ENCODE data around the gene ACSS1. TPM values are rescaled to one million over a fixed set of nuclear protein-coding genes. Genes with fewer than 3 reads are reported as not detected.

ACSS1 gene
- total RNA-seq, 1 experiment from 2014 or later: 47.0 TPM

DNA sequence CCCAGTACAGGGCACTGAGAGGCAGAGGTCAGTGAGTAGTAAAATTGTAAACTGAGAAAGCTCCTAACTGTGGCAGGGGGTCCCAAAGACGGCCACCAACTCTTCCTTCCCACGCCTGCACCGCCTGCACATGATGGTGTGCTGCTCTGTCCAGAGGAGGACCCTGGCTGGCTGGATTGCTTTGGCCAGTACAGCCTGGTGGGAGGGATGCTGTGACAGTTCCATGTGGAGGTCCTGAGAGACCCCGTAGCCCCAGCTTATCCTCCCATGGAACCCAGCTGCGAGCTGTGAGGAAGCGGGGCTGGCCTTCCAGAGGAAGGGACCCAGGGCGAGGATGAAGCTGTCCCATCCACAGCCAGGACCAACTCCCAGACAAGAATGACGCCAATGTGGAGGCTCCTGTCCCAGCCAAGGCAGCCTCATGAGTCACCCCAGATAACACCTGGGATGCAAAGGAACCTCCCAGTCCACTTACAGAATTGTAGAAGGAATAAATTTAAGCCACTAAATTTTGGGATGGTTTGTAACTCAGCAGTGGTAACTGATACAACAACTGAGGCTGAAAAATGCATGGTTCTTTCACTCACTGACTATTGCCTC lies 2.0 kb upstream of the ACSS1 start:
- no peak for DNase-seq (ENCODE audit: low spot score)

DNA sequence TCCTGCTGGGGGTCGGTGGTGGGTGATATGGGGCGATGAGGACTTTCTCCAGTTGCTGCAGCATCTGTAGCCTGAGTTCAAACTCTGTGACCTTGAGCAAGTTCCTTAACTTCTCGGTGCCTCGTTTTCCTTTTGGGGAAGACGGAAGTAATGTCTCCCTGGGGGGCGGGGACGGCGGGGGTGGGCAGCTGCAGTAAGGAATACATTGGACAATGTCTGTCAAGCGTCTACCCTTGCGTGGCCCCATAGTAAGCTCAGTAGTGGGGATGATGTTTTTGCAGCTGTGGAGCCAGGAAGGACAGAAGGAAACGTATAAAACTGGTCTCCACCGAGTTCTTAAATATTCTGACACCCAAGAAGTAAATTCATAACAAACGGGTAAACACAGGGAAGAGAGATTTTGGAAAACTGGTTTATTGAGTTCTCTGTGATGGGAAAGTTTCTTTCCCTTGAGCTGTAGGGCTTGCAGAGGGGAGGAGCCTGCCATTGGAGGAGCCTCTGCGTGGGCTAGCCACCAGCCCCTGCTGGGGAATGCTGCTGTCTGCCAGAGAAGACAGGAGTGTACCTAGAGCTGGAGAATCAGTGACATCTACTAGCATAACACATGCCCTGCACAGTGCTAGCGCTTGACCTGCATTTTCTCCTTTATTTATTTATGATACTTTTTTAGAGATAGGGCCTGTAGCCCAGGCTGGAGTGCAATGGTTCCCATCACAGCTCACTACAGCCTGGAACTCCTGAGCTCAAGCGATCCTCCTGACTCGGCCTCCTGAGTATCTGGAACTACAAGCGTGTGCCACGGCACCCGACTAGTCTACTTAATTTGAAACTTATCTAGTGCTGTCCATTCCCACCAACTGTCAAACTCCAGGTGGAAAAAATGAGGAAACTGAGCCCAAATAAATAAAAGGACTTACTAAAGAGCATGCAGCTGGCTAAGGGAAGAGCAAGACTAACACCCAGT lies 1.2 kb upstream of the ACSS1 start:
- no peak for DNase-seq (ENCODE audit: low spot score)

DNA sequence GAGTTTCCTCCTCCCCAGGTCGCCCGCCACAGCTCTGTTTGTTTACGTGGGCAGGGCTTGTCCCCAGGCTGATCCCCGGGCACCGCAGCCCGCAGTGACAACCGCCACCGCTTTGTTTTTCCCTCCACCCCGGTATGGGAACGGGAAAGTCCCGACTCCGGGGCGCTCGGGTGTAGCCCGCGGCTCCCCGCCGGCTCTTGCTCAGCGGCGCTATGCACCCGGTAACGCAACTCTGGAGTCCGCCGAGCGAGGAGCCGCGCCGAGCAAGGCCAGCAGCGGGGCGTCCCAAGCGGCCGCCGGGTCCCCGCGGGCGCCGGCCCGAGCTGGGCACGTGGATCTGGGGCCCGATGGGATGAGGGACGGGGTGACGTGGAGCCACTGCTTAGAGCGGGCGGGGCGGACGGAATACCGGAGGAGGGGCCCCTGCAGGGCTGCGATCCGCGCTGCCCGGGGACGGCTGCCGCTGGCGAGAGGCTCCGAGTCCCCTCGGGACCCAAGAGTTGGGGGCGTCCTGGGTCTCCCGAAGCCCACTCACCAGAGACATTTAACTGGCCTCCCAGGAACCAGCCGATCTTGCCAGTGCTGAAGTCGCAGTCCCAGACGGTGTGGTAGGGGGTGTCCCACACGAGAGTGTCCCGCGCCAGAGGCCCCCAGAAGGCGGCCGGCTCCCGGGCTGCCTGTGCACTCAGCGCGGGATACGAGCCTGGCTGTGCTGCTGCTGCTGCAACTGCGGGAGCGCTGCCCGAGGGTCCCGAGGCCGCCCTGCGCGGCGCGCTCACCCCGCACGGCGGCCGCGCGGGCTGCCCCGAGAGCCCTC lies 497 bp downstream of the ACSS1 start:
- peak; percentile 77 for DNase-seq (ENCODE audit: low spot score)

DNA sequence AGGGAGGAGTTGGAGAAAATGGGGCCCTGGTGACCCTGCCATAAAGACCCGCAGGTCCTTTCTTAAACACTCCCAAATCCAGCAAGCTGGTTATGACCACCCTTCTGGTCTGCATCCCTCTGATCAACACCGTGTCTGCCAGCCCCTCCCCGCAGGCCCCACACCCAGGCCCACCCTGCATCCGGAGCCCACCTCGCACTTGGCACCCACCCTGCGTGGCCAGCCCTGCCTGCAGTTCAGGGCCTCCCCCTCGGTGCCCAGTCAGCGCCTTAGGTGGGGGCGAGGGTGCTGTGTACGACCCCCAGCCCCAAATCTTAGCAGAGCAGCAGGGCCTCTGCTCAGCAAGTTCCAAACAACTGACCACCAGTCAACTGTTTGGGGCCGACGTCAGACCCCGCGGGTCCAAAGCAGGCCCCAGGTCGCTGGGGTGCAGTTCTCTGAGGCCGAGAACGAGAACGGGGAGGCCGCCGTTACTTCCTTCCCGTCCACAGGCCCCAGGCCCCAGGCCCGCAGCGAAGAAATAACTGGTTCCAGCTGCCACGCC lies 1.2 kb downstream of the ACSS1 start:
- no peak for DNase-seq (ENCODE audit: low spot score)

DNA sequence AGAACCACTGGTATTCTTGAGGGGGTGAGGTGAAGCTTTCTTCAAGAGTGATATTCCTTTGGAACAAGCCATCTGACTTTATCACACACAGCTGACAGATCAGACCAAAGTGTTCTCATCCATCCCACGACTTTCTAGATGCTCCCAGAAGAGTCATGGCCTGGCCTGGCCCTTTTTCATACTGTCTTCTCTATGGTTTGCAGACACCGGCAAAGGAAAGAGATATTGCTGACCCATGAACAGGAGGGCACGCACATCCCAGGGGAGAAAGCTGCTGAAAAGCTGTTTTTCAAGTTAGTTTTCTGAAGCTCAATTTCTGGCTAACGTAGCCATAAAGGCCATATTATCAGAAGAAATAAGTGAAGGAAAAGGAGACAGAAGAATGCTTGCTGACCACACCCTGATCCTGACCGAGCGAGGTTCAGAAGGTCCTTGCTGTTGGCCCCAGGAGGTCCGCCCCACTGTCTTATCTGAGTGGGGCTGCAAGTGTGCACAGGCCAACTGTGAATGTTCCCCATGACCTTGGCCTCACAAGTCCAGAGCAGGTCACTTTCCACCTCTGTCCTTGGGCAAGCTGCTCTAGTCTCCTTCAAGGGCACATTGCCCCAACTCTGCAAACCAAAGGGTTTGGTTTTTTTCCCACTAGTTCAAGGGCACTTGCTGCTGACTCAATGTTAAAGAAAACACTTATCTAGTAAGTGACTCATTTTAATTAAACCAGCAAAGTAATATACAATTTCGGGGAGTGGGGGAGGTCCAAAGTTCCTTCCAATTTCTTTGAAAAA lies 2.0 kb downstream of the ACSS1 start:
- DNase-seq (ENCODE audit: low spot score): no peak

DNA sequence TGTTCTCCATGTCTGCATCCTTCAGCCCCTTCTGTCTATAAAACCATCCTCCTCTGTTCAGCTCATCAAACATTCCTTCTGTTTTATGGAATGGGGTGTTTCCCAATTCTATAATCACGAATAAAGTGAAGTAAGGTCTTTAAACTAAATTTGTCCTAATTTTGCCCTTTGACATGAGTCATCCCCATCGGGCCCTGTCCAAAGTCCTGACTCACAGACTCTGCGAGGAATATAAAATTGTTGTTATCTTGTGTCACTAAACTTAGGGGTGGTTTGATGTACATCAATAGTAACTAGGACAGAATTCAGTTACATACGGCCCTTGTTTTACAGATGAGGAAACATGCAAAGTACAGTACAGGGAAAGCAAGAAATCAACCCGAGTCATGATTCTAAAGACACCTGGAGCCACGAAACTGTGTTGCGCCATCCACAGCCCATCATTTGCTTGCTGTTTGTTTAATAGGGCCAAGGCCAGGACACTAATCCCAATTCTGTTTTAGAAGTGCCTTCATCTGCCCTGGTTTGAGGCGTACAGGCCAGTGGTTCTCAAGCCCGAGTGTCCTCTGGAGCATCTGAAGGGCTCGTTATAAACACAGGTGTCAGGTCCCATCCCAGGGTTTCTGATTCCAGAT lies 2.8 kb downstream of the ACSS1 start:
- no peak for DNase-seq (ENCODE audit: low spot score)

DNA sequence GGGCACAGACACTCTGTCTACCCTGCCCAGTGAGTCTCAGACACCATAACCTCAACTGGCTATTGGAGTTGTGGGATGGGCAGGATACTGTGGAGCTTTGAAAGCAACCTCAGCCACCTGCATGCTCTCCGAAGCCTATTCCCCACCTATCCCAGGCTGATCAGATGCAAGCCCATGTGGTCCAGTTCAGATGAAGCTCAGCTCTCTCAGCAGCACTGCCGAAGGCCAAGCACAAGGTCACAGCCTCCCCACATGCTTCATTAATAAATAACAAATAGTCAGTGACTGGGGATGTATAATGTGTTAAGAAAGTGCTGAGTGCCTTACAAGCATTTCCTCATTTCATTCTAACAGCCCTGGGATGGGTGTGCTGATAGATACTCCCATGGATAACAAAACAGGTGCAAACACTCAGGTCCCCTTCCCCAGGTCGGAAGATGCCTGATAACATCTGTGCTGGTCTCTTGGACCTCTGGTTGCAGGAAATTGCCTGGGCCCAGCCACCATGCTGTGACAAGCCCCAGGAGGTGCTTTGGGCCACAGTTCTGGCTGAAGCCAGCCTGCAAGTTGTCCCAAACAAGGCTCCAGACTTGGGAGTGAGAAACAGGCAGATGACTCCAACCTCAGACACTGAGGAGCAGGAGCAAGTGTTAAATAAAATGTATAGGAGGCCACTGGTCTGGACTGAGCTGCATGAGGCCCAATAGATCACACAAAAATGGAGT lies 3.7 kb downstream of the ACSS1 start:
- DNase-seq (ENCODE audit: low spot score): no peak

DNA sequence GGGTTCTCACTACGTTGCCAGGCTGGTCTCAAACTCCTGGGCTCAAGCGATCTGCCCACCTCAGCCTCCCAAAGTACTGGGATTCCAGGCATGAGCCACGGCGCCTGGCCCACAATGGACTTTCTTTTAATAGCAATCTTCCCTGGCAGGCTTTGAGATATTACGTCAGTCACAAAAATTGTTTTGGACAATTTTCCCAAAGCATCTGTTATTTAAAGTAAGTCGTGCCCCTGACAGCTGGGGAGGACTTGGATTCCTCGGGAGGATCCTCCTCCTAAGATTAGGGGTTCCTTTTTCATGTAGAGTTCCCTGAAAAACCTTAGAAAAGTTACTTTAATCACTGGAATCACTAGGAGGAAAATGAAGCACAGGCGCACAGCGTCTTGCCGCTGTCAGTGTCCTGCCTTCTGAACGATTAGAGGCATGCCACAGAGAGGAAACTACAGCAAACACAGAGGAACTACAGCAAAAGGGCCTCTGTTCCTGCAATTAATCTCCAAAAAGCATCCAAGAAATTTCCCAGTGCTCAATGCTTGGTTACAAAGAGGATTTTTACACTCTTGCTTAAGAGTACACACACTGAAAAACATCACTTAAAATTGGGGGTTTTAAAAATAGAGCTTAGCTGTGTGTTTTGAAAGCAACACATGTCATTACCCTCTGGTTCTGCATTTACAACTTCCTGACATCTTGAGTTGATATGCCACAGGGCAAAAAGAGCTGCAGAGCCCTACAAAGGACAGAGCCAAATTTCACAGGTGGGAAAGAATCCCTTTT lies 4.5 kb downstream of the ACSS1 start:
- no peak for DNase-seq (ENCODE audit: low spot score)

DNA sequence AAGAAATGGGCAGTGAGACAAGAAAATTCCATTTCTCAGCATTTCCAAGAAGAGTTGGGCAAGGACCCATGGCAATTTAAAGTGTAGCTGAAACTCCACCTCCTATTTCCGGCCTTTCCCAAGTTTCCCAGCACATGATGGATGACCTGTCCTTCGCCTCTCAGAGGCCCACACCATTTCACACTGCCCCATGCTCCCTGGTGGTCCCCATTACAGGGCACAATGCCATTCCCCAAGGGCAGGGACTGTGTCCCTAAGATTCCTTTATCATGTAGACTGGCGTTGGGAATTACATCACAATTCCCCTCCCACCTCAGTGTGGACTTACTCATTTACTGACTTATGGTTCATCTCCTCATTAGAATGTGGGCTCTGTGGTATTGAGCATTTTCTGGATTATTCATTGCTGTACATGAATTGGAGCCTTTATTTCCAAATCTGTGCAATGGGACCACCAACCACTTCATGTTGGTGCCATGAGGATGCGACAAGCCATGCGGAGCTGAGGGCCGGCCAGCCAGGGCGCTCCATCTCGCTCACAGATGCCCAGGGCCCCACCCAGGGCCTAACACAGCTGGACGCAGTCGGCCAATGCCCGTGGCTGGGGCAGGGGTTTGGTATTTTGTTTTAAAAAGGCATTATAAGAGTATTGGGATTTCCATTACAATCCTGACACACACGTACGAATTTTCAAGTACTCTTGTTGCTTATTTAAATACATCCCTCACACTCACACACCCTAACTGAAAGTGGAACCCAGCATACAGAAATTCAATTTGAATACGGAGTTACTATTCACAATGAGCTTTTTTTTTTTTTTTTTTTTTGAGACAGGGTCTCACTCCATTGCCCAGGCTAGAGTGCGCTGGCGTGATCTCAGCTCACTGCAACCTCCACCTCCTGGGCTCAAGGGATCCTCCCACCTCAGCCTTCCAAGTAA lies 5.4 kb downstream of the ACSS1 start:
- DNase-seq (ENCODE audit: low spot score): no peak

DNA sequence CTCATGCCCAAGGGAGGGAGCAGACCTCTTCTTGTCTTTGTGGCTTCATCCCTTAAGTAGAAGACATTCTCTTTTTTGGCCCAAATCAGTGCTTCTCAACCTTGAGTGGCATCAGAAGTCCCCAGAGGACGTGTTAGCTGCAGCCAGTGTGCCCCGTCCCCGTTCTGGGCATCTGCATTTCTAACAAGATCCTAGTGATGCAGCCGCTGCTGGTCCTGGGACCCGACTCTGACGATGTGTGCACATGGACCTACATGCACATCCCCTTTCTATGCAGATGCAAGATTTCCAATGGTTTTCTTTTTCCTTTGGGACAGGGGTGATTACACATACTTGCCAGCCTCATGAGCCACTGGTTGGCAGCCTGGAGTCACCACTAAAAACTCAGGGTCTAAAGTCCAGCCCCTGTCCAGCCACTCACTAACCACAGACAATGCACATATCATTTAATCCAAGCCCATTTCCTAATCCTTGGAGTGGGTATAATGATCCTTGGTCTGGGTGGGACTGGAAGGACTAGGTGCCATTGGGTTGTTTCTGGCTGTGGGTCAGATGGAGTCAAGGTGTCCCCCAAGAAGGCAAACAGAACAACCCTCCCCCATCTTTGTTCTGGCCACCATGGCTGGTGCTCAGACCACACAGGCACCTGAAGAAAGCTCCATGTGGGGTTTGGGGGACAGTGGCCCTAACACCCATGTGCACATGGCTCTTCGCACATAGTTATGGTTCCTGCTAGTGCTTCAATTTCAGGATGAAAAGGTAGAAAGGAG lies 6.4 kb downstream of the ACSS1 start:
- DNase-seq (ENCODE audit: low spot score): no peak

DNA sequence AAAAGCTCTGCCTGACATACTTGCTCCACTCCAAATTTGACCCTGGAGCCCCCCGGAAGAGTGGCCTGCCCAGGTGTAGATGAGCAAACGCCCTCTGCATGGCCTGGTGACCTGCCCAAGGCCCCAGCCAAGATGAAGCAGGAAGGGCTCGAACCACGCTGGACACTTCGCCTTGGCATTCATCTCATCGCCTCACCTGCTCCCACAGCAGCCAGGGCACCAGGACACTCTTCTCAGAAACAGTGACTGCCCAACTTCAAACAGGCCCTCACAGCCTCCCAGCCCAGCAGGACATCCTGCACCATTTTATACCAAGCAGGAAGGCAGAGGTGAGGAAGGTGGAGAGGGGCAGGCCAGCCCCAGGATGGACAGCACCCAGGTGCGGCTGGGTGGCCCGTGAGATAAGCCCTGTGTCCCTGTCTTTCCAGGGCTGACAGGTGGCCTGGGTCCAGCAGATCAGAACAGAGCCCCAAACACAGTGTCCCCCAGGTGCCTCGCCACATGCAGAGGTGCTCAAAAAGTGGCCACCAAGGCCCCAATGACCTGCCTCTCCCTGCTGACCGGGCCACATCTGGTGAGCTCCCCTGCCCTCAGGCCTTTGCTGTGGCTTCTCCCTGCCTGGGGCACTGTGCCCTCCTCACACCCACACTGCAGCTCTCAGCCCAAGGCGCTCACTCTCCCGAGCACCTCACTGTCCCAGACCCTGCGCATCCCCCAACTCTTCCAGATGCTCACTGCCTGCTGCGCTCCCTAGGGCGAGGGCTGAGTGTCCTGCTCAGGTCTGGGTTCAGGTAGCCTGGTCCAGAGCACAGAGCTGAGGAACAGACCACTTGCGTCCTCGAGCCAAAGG lies 7.2 kb downstream of the ACSS1 start:
- no peak for DNase-seq (ENCODE audit: low spot score)

DNA sequence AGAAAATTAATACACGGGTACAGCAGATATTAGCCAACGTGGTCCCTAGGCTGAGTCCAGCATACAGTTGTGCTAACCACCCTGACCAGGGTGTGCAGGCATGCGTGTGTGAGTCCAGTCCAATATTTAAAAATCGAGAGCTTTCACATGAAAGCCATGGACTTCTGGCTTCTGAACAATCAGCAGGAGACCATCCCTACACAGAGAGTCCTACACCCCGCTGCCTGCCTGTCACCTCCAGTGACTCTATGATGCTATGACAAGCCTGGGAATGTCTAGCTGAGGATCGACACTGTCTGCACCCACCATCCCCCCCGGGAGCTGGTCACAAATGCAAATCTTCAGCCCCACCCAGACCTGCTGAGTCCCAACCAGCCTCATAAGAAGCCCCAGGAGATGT lies 7.9 kb downstream of the ACSS1 start:
- no peak for DNase-seq (ENCODE audit: low spot score)

DNA sequence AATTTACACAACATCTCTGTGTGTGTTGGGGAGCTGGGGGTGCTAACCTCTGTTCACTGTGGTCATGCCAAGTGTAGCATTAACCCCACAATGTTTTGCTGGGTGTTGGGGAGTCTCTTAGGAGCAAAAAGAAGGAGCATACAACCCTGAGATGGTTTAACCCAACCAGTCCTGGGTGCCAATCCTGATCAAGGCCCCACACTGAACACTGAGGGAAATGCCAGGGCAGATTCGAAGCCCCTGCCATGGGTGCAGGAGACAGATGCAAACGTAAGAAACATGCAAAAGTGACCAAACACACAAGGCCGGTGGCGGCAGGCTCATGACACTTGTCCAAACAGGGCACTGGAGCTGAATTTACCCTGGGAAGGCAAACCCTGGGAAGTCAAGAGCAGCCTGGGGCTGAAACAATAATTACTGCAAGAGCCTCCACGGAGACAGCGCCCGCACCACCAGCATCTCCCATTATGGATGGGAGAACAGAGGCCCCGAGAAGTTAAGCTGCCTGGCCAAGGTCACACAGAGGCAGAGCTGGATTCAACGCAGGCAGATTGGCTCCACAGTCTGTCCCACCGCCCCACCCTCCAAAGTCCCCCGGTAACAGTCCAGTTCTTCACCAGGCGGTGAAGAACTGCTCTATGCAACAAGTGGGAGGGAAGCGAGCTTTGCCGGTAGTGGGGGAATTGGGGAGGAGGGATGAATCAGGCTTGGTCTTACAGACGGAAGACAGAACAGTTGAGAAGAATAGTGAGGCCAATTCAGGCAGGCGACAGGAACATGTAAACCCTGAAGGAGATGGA lies 8.5 kb downstream of the ACSS1 start:
- DNase-seq (ENCODE audit: low spot score): no peak

DNA sequence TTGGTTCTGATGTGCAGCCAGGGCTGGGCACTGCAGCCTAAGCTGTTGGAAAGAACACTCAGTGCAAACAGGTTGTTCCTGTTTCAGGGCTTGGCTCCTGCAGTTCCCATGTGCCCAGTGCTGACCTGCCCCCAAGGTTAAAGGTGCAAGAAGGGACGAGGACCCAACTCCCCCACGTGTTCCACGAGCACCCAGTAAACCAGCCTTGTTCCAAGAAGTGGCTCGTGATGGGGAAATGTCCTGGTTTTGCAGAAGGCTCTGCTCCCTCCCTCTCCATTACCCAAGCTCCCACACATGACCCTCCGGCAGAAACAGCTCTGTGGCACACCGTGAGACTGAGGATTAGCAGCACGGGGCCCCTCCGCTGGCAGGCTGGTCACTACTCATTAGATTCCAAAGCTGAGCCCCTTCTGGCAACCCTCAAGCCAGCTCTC lies 9.4 kb downstream of the ACSS1 start:
- DNase-seq (ENCODE audit: low spot score): no peak

DNA sequence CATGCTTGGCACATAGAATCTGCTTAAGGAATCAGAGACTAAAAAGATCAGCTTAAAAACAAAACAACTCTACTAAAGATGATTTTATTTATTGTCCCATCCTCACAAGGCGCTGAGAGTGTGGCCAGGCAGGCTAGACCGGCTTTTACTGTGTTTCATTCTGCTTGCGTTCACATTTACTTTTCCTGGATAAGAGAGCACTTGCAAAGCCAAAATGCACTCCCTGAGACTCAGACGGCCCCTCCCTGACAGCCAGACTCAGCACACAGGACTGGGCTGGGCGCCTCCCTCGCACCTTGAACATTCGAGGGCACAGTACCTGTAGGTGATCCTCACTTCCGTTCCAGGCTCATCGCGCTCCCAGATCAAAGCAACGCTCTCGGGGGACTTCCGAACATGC lies 10.2 kb downstream of the ACSS1 start:
- DNase-seq (ENCODE audit: low spot score): no peak

All from HT-29 (cell line).